Measurements from ENCODE around the gene TBC1D2B. TPM values are rescaled to one million over a fixed set of nuclear protein-coding genes. Genes with fewer than 3 reads are reported as not detected.

TBC1D2B gene
- total RNA-seq, 1 donor from 2014 or later: 69.8 TPM

- DNase-seq: no peak
- intact Hi-C loops (cut with DNase I): no loop called here
- peak overlapping the region; percentile 54 for H3K27ac ChIP-seq
Measured at GRCh38 chr15:78007211-78007931, 70.1 kb downstream of the TBC1D2B start.

GRCh38 chr15:78006567-78007205 lies 70.8 kb downstream of the TBC1D2B start:
- TF ChIP-seq CTCF (IDR thresholded peaks at IDR 0.05): no peak
- Histone ChIP-seq H3K4me3 (no peak overlapping the region), H3K27ac (peak overlapping the region; percentile 54), H3K4me1 (peaks cover 82% of the 10 kb centered on the region), H3K9me3 (no peaks in the 10 kb centered on the region), H3K27me3 (ENCODE audit: low read depth) (no peaks in the 10 kb centered on the region), H3K36me3 (peaks cover 87% of the 10 kb centered on the region)
- DNase-seq (no peak), ATAC-seq (no peak)
- intact Hi-C loops (cut with DNase I): no loop called here

More at GRCh38 chr15:78007211-78007931, 70.1 kb downstream of the TBC1D2B start:
- Histone ChIP-seq H3K36me3 (peaks cover 87% of the 10 kb centered on the region), H3K4me1 (peaks cover 82% of the 10 kb centered on the region), H3K27me3 (ENCODE audit: low read depth) (no peaks in the 10 kb centered on the region), H3K9me3 (no peaks in the 10 kb centered on the region), H3K4me3 (no peak overlapping the region)
- no peak for TF ChIP-seq CTCF (IDR thresholded peaks at IDR 0.05)
- ATAC-seq: no peak

- ATAC-seq (peak; percentile 81 to 84), DNase-seq (peak; percentile 77)
- H3K4me1 ChIP-seq: peaks cover 78% of the 10 kb centered on the region
- peaks cover 87% of the 10 kb centered on the region for H3K36me3 ChIP-seq
- H3K27ac ChIP-seq: peak overlapping the region; percentile 37
- intact Hi-C loops (cut with DNase I): no loop called here
- no peaks in the 10 kb centered on the region for H3K27me3 ChIP-seq (ENCODE audit: low read depth)
- H3K4me3 ChIP-seq: no peak overlapping the region
- peak; percentile 20 for TF ChIP-seq CTCF (IDR thresholded peaks at IDR 0.05)
- H3K9me3 ChIP-seq: no peaks in the 10 kb centered on the region
Measured at GRCh38 chr15:78004919-78005634, 72.4 kb downstream of the TBC1D2B start.

GRCh38 chr15:78004222-78004727 lies 73.2 kb downstream of the TBC1D2B start:
- Histone ChIP-seq H3K27me3 (ENCODE audit: low read depth) (no peaks in the 10 kb centered on the region), H3K27ac (peak overlapping the region; percentile 37), H3K4me1 (peaks cover 73% of the 10 kb centered on the region), H3K4me3 (no peak overlapping the region), H3K36me3 (peaks cover 87% of the 10 kb centered on the region), H3K9me3 (no peaks in the 10 kb centered on the region)
- DNase-seq (no peak), ATAC-seq (no peak)
- intact Hi-C loops (cut with DNase I): no loop called here
- TF ChIP-seq CTCF (IDR thresholded peaks at IDR 0.05): no peak

GRCh38 chr15:78003539-78004008 lies 73.9 kb downstream of the TBC1D2B start:
- H3K9me3 ChIP-seq: no peaks in the 10 kb centered on the region
- H3K4me1 ChIP-seq: peaks cover 67% of the 10 kb centered on the region
- peak overlapping the region; percentile 37 for H3K27ac ChIP-seq
- H3K27me3 ChIP-seq (ENCODE audit: low read depth): no peaks in the 10 kb centered on the region
- H3K36me3 ChIP-seq: peaks cover 87% of the 10 kb centered on the region
- no peak for TF ChIP-seq CTCF (IDR thresholded peaks at IDR 0.05)
- no peak overlapping the region for H3K4me3 ChIP-seq
- intact Hi-C loops (cut with DNase I): no loop called here
- no peak for DNase-seq
- peak in 1 of 2 donors; percentile 3 for ATAC-seq
